Esophagus muscularis mucosa (tissue), 4 donors: ENCODE data around the gene GPR78. TPM values are rescaled to one million over a fixed set of nuclear protein-coding genes. Genes with fewer than 3 reads are reported as not detected.

Source experiments
- DNase-seq: peaks from one replicate; pipeline ENCODE4 v3.0.0-alpha.2; 2017; ENCODE audit errors: extremely low spot score
- H3K27ac ChIP-seq, 4 donors: fragments of 200-600 bp; sonication (generic); replicated peaks in 1 of 4; 1 replicate in 3 of 4; 2 replicates in 1 of 4; pipeline ENCODE4 v1.5.1; 2016 to 2019; ENCODE audit warnings: mild to moderate bottlenecking in 1 of 4
- H3K27me3 ChIP-seq, 4 donors: fragments of 200-600 bp; sonication (generic); one replicate each; pipeline versions ENCODE4 v1.5.1 to v1.6.0; 2016 to 2019
- H3K36me3 ChIP-seq, 4 donors: fragments of 200-600 bp; sonication (generic); one replicate each; pipeline ENCODE4 v1.5.1; 2016 to 2019
- H3K4me1 ChIP-seq, 4 donors: fragments of 200-600 bp; sonication (generic); one replicate each; pipeline ENCODE4 v1.5.1; 2016 to 2019
- H3K4me3 ChIP-seq, 4 donors: fragments of 200-600 bp; sonication (generic); 1 replicate in 2 of 4; 2 replicates in 2 of 4; pipeline ENCODE4 v1.5.1; 2016 to 2019; ENCODE audit warnings: mild to moderate bottlenecking in 4 of 4, moderate library complexity in 1 of 4
- H3K9me3 ChIP-seq, 4 donors: fragments of 200-600 bp; sonication (generic); 1 replicate in 3 of 4; 2 replicates in 1 of 4; pipeline ENCODE4 v1.5.1; 2016 to 2019
- CTCF ChIP-seq, 3 experiments: fragments of 200-600 bp in 2 of 3; fragments of 450-650 bp in 1 of 3; sonication (generic) in 2 of 3; IDR thresholded peaks; one replicate each; pipeline ENCODE4 v1.5.1; 2017 to 2019; ENCODE audit warnings: antibody characterized with exemption in 3 of 3, mild to moderate bottlenecking in 2 of 3, moderate library complexity in 1 of 3
- EP300 ChIP-seq: sonication (generic); formaldehyde crosslinking; IDR thresholded peaks from one replicate; pipeline ENCODE4 v1.6.1; 2017; ENCODE audit warnings: antibody characterized with exemption
- POLR2A ChIP-seq: fragments of 450-650 bp; IDR thresholded peaks from one replicate; pipeline ENCODE4 v1.6.1; 2017; ENCODE audit warnings: antibody characterized with exemption, moderate library complexity, mild to moderate bottlenecking, low read depth
- POLR2AphosphoS5 ChIP-seq, 2 donors: sonication (generic); formaldehyde crosslinking; IDR thresholded peaks; one replicate each; pipeline ENCODE4 v1.6.1; 2017; ENCODE audit warnings: antibody characterized with exemption in 2 of 2
- WGBS: methylation state at CpG from one replicate; pipeline ENCODE4 v1.1.5; 2018; 5-methylcytosine and 5-hydroxymethylcytosine counted together
- intact Hi-C: fragments of 100-400 bp; cut with DNase I; formaldehyde crosslinking; loops from one replicate; pipeline ENCODE4 v1.15.1; 2023
- total RNA-seq, 4 donors: library from RNA; depleted of rRNA; stranded (reverse); fragments of >200 nt; gene quantifications; one replicate each; pipeline versions ENCODE4 v1.1.0 to v1.2.1, GENCODE V29; 2016

GPR78 gene
- total RNA-seq, 4 donors from 2014 or later = not detected

GRCh38 chr4:8613421-8614364 is 33.5 kb downstream of the GPR78 start:
- H3K4me3 ChIP-seq = no peak overlapping the region
- no peak for DNase-seq
- no peak overlapping the region for H3K27ac ChIP-seq
- H3K9me3 ChIP-seq = no peaks in the 10 kb centered on the region
- no peak for TF ChIP-seq CTCF (IDR thresholded peaks at IDR 0.05)
- no peak for TF ChIP-seq POLR2AphosphoS5 (IDR thresholded peaks at IDR 0.05)
- TF ChIP-seq EP300 = no peak
- TF ChIP-seq POLR2A = no peak
- no peaks in the 10 kb centered on the region for H3K36me3 ChIP-seq
- intact Hi-C loops = no loop called here
- H3K27me3 ChIP-seq = peaks cover 0 to 33% (median 0%) of the 10 kb centered on the region in 4 donors
- WGBS = 90% methylated on average over 27 of the region's 35 CpGs
- H3K4me1 ChIP-seq = peaks cover 0 to 4% (median 0%) of the 10 kb centered on the region in 4 donors

- no peaks in the 10 kb centered on the region for H3K36me3 ChIP-seq
- WGBS = 82% methylated on average over 20 of the region's 22 CpGs
- H3K9me3 ChIP-seq = no peaks in the 10 kb centered on the region
- DNase-seq = no peak
- H3K4me3 ChIP-seq = no peak overlapping the region
- peaks cover 0 to 4% (median 0%) of the 10 kb centered on the region in 4 donors for H3K4me1 ChIP-seq
- H3K27me3 ChIP-seq = peaks cover 0 to 41% (median 0%) of the 10 kb centered on the region in 4 donors
- H3K27ac ChIP-seq = no peak overlapping the region
- intact Hi-C loops = no loop called here
- TF ChIP-seq POLR2A (no peak), POLR2AphosphoS5 (IDR thresholded peaks at IDR 0.05) (no peak), CTCF (IDR thresholded peaks at IDR 0.05) (no peak), EP300 (no peak)
Observed at GRCh38 chr4:8614365-8615193, 34.4 kb downstream of the GPR78 start.

- Histone ChIP-seq H3K27ac (no peak overlapping the region), H3K4me3 (no peak overlapping the region), H3K4me1 (peaks cover 0 to 4% (median 0%) of the 10 kb centered on the region in 4 donors), H3K36me3 (no peaks in the 10 kb centered on the region), H3K9me3 (no peaks in the 10 kb centered on the region), H3K27me3 (peaks cover 0 to 46% (median 0%) of the 10 kb centered on the region in 4 donors)
- 78% methylated on average over 11 of the region's 13 CpGs for WGBS
- intact Hi-C loops = no loop called here
- no peak for DNase-seq
- no peak for TF ChIP-seq EP300
- no peak for TF ChIP-seq POLR2A
- TF ChIP-seq CTCF (IDR thresholded peaks at IDR 0.05) = no peak
- TF ChIP-seq POLR2AphosphoS5 (IDR thresholded peaks at IDR 0.05) = no peak
Observed at GRCh38 chr4:8615366-8615765, 35.2 kb downstream of the GPR78 start.

GRCh38 chr4:8615921-8616787 is 36.0 kb downstream of the GPR78 start:
- 84% methylated on average over 25 of the region's 26 CpGs for WGBS

More at GRCh38 chr4:8615921-8616787, 36.0 kb downstream of the GPR78 start:
- Histone ChIP-seq H3K4me3 (no peak overlapping the region), H3K4me1 (no peaks in the 10 kb centered on the region), H3K36me3 (no peaks in the 10 kb centered on the region), H3K27ac (no peak overlapping the region), H3K27me3 (peaks cover 0 to 45% (median 0%) of the 10 kb centered on the region in 4 donors), H3K9me3 (no peaks in the 10 kb centered on the region)
- no peak for DNase-seq
- intact Hi-C loops = no loop called here
- TF ChIP-seq POLR2A = no peak
- TF ChIP-seq EP300 = no peak
- TF ChIP-seq CTCF (IDR thresholded peaks at IDR 0.05) = no peak
- TF ChIP-seq POLR2AphosphoS5 (IDR thresholded peaks at IDR 0.05) = no peak
